IMR-90 (cell line): ENCODE data around the gene HSPA12A. TPM values are rescaled to one million over a fixed set of nuclear protein-coding genes. Genes with fewer than 3 reads are reported as not detected.

Experiments used
- ATAC-seq: fragments of 200-7000 bp; cut with Tn5 transposase; 2 replicates; pipeline ENCODE4 v1.9.1; 2020; ENCODE audit warnings: low read depth, mild to moderate bottlenecking, moderate library complexity
- BruUV-seq: library from RNA; stranded (reverse); fragments of 400-500 nt; replicated peaks from 2 replicates; lab custom pipeline; 2021; lab: Mats Ljungman, UMichigan
- CTCF ChIA-PET: fragments of 300-600 bp; formaldehyde crosslinking; extraction: SDS; loops from one replicate; lab custom pipeline; 2021; ENCODE audit warnings: antibody characterized with exemption; lab: Yijun Ruan, JAX
- POLR2A ChIA-PET: fragments of 300-600 bp; sonication (Branson Sonifier 250); formaldehyde crosslinking; loops from one replicate; lab custom pipeline; 2022; ENCODE audit warnings: antibody characterized with exemption; ENCODE audit not compliant: unreplicated experiment; lab: Charles Lee
- DNase-seq: peaks from one replicate; pipeline ENCODE4 v3.0.0; 2013
- H2AFZ ChIP-seq: replicated peaks from 2 replicates; pipeline ENCODE3; 2013; ENCODE audit warnings: low read length, mild to moderate bottlenecking; ENCODE audit not compliant: poor library complexity
- H2AK5ac ChIP-seq: 2 replicates; pipeline ENCODE4 v1.6.1; 2013; ENCODE audit warnings: low read depth, low read length, inconsistent platforms
- H2AK9ac ChIP-seq: replicated peaks from 2 replicates; pipeline ENCODE3; 2013; ENCODE audit warnings: mild to moderate bottlenecking, low read depth, low read length, moderate library complexity; ENCODE audit not compliant: poor library complexity
- H2BK120ac ChIP-seq: 2 replicates; pipeline ENCODE4 v1.6.1; 2013; ENCODE audit warnings: low read depth, low read length, inconsistent platforms
- H2BK15ac ChIP-seq: 3 replicates; pipeline ENCODE4 v1.6.1; 2013; ENCODE audit warnings: low read depth, low read length, inconsistent platforms
- H2BK20ac ChIP-seq: 2 replicates; pipeline ENCODE4 v1.6.1; 2013; ENCODE audit warnings: low read depth, mild to moderate bottlenecking, inconsistent platforms, low read length, moderate library complexity
- H2BK5ac ChIP-seq: 2 replicates; pipeline ENCODE4 v1.6.1; 2013; ENCODE audit warnings: mild to moderate bottlenecking, low read depth, low read length, inconsistent platforms; ENCODE audit not compliant: poor library complexity, severe bottlenecking
- H3K14ac ChIP-seq: replicated peaks from 2 replicates; pipeline ENCODE4 v1.6.1; 2013; ENCODE audit warnings: low read depth, low read length, inconsistent platforms
- H3K18ac ChIP-seq: 2 replicates; pipeline ENCODE4 v1.6.1; 2013; ENCODE audit warnings: low read depth, low read length, control low read depth
- H3K23ac ChIP-seq: 2 replicates; pipeline ENCODE4 v1.6.1; 2013; ENCODE audit warnings: low read depth, low read length, inconsistent platforms
- H3K27ac ChIP-seq: 2 replicates; pipeline ENCODE4 v1.5.1; 2013; ENCODE audit warnings: mild to moderate bottlenecking, control low read depth, low read length; ENCODE audit not compliant: insufficient read depth
- H3K27me3 ChIP-seq: 2 replicates; pipeline ENCODE4 v1.6.1; 2013; ENCODE audit warnings: low read length; ENCODE audit not compliant: control insufficient read depth, insufficient read depth
- H3K36me3 ChIP-seq: 2 replicates; pipeline ENCODE4 v1.6.1; 2013; ENCODE audit warnings: low read length, mixed read lengths; ENCODE audit not compliant: control insufficient read depth, insufficient read depth
- H3K4ac ChIP-seq: 2 replicates; pipeline ENCODE4 v1.6.1; 2013; ENCODE audit warnings: low read depth, low read length, inconsistent platforms
- H3K4me1 ChIP-seq: 2 replicates; pipeline ENCODE4 v1.6.1; 2013; ENCODE audit warnings: low read length, mixed read lengths; ENCODE audit not compliant: control insufficient read depth, insufficient read depth
- H3K4me2 ChIP-seq: 2 replicates; pipeline ENCODE4 v1.6.1; 2013; ENCODE audit warnings: low read depth, mild to moderate bottlenecking, control low read depth, low read length, moderate library complexity
- H3K4me3 ChIP-seq: 2 replicates; pipeline ENCODE4 v1.5.1; 2013; ENCODE audit warnings: low read depth, mild to moderate bottlenecking, control low read depth, low read length, moderate library complexity; ENCODE audit not compliant: insufficient read depth
- H3K56ac ChIP-seq: 2 replicates; pipeline ENCODE4 v1.6.1; 2013; ENCODE audit warnings: low read length, inconsistent platforms; ENCODE audit not compliant: insufficient read depth; ENCODE audit errors: extremely low read depth
- H3K79me1 ChIP-seq, 2 experiments: 2 replicates each; pipeline ENCODE4 v1.6.1; 2013; ENCODE audit warnings: low read length in 2 of 2, inconsistent platforms in 1 of 2, low read depth in 1 of 2
- H3K9ac ChIP-seq: 2 replicates; pipeline ENCODE4 v1.6.1; 2013; ENCODE audit warnings: low read depth, low read length, control low read depth
- H3K9me1 ChIP-seq: 2 replicates; pipeline ENCODE4 v1.6.1; 2013; ENCODE audit warnings: low read length, inconsistent platforms; ENCODE audit not compliant: insufficient read depth
- H3K9me3 ChIP-seq: 2 replicates; pipeline ENCODE4 v1.6.1; 2013; ENCODE audit warnings: low read length; ENCODE audit not compliant: control insufficient read depth, insufficient read depth
- H4K20me1 ChIP-seq: 2 replicates; pipeline ENCODE4 v1.6.1; 2013; ENCODE audit warnings: low read length, inconsistent platforms; ENCODE audit not compliant: insufficient read depth
- H4K5ac ChIP-seq: 2 replicates; pipeline ENCODE4 v1.6.1; 2013; ENCODE audit warnings: mild to moderate bottlenecking, low read depth, low read length, control low read depth
- H4K8ac ChIP-seq, 2 experiments: 2 replicates each; pipeline ENCODE4 v1.6.1; 2013; ENCODE audit warnings: low read depth in 2 of 2, low read length in 2 of 2, control low read depth in 1 of 2, inconsistent platforms in 1 of 2
- H4K91ac ChIP-seq: 2 replicates; pipeline ENCODE4 v1.6.1; 2013; ENCODE audit warnings: low read depth, low read length, inconsistent platforms; ENCODE audit not compliant: insufficient read depth
- BHLHE40 ChIP-seq: fragments of 150-350 bp; IDR thresholded peaks from 2 replicates; pipeline ENCODE4 v1.6.1; 2016; ENCODE audit warnings: mild to moderate bottlenecking, low read depth, low read length
- CEBPB ChIP-seq: IDR thresholded peaks from 2 replicates; pipeline ENCODE4 v1.6.1; 2012; ENCODE audit warnings: low read depth, low read length, improper control_type of control experiment
- CHD1 ChIP-seq: IDR thresholded peaks from 2 replicates; pipeline ENCODE4 v1.6.1; 2012; ENCODE audit warnings: low read depth, low read length, improper control_type of control experiment
- CTCF ChIP-seq: conservative IDR thresholded peaks from 2 replicates; pipeline ENCODE4 v1.5.1; 2012; ENCODE audit warnings: mild to moderate bottlenecking, low read depth, low read length, improper control_type of control experiment
- FOS ChIP-seq: fragments of 150-350 bp; IDR thresholded peaks from 2 replicates; pipeline ENCODE4 v1.6.1; 2016; ENCODE audit warnings: low read depth, low read length
- MAFK ChIP-seq: IDR thresholded peaks from 2 replicates; pipeline ENCODE4 v1.6.1; 2012; ENCODE audit warnings: low read depth, low read length, improper control_type of control experiment
- MXI1 ChIP-seq: IDR thresholded peaks from 2 replicates; pipeline ENCODE4 v1.6.1; 2012; ENCODE audit warnings: low read depth, mild to moderate bottlenecking, low read length, moderate library complexity, borderline replicate concordance
- NFE2L2 ChIP-seq: fragments of 150-350 bp; IDR thresholded peaks from 2 replicates; pipeline ENCODE4 v1.6.1; 2016; ENCODE audit warnings: low read depth, mild to moderate bottlenecking, low read length
- POLR2A ChIP-seq: IDR thresholded peaks from 2 replicates; pipeline ENCODE4 v1.6.1; 2012; ENCODE audit warnings: mild to moderate bottlenecking, low read depth, low read length
- RAD21 ChIP-seq: IDR thresholded peaks from 2 replicates; pipeline ENCODE4 v1.6.1; 2012; ENCODE audit warnings: low read length, improper control_type of control experiment
- RFX5 ChIP-seq: IDR thresholded peaks from 2 replicates; pipeline ENCODE4 v1.8.0; 2012; ENCODE audit warnings: low read depth, mild to moderate bottlenecking, low read length, moderate library complexity
- SMC3 ChIP-seq: fragments of 150-350 bp; IDR thresholded peaks from 2 replicates; pipeline ENCODE4 v1.6.1; 2016; ENCODE audit warnings: low read depth, mild to moderate bottlenecking, antibody characterized with exemption, low read length, moderate library complexity
- WGBS, 2 experiments: methylation state at CpG; one replicate each; pipeline versions ENCODE4 v1.1.5 to v1.1.7; 2013; ENCODE audit warnings: missing lambda C conversion rate in 2 of 2; ENCODE audit not compliant: insufficient read length in 1 of 2; ENCODE audit errors: extremely low coverage in 2 of 2; 5-methylcytosine and 5-hydroxymethylcytosine counted together
- dilution Hi-C: fragments of 300-500 bp; cut with HindIII; formaldehyde crosslinking; loops from one replicate; pipeline ENCODE4 v1.14.3; 2018; ENCODE audit warnings: low sequenced_read_pairs; ENCODE audit not compliant: unreplicated experiment
- in situ Hi-C: fragments of 300-500 bp; cut with MboI; formaldehyde crosslinking; loops from 3 replicates; pipeline ENCODE4 v1.14.3; 2019; ENCODE audit warnings: low sequenced_read_pairs, inconsistent platforms, mixed read lengths
- intact Hi-C: fragments of 100-400 bp; cut with micrococcal nuclease; formaldehyde crosslinking; loops from 2 replicates; pipeline ENCODE4 v1.10.0; 2022
- polyA plus RNA-seq, 3 experiments: library from polyadenylated mRNA; depleted of rRNA; stranded (reverse); fragments of >200 nt; gene quantifications; 2 replicates each; pipeline ENCODE4 v1.2.3, GENCODE V29; 2012; ENCODE audit warnings: low replicate concordance in 1 of 3
- total RNA-seq: library from RNA; depleted of rRNA; stranded (reverse); fragments of >200 nt; gene quantifications from 2 replicates; pipeline ENCODE4 v1.2.3, GENCODE V29; 2012

HSPA12A gene
- total and polyA plus RNA-seq, 2 of the 4 experiments (the other 2 are of a cell fraction) = 16.1 to 16.7 TPM

DNA sequence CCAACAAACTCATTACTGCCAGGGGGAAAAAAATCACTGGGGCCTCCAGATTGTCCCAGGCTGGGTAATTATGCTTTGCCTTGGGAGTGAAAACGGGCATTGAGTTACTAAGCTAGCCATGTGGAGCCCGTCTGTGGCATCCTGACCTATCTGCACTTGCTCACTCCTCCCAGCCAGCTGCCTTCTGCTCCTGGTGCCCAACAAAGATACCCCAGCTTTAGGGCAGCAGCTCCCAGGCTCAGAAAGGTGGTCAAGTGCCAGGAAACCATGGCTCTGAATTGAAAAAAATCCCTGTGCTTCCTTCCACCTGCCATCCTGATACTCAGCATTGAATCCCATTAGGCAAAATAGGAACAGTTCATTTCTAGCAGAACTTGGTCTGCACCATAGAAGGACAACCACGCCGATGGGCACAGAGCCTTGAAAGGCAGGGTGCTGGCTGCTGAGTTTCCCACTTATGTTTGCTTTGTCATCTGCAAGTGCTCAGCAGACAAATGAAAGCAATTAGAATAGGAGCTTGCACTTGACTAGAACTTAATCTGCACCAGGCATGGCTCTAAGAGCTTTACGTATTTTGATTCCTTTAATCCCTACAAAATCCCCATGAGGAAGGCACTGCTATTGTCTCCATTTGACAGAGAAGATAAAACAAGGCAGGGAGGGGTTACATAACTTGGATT is 42.8 kb downstream of the HSPA12A start:
- no peak overlapping the region for H2BK20ac ChIP-seq
- no peak overlapping the region for H4K91ac ChIP-seq
- H3K4me3 ChIP-seq = no peak overlapping the region
- TF ChIP-seq CTCF = no peak
- TF ChIP-seq MAFK = no peak
- no peak for TF ChIP-seq POLR2A
- no peak for TF ChIP-seq RAD21
- TF ChIP-seq BHLHE40 = no peak
- no peak for TF ChIP-seq CHD1
- TF ChIP-seq CEBPB = no peak
- TF ChIP-seq SMC3 = no peak
- TF ChIP-seq FOS = no peak
- no peak for TF ChIP-seq RFX5
- TF ChIP-seq NFE2L2 = no peak
- TF ChIP-seq MXI1 = no peak
- no CpG with 5 or more reads among the region's 5 CpGs for WGBS, 2 experiments
- no peaks in the 10 kb centered on the region for H3K27me3 ChIP-seq
- no peaks in the 10 kb centered on the region for H3K9me3 ChIP-seq
- ATAC-seq (no peak), DNase-seq (no peak)
- H2AK5ac ChIP-seq = no peak overlapping the region
- H3K56ac ChIP-seq = no peak overlapping the region
- H3K79me1 ChIP-seq = peaks cover 0 to 2% of the 10 kb centered on the region in 2 experiments; a peak in 1 of 4 replicates
- H2AK9ac ChIP-seq = no peak overlapping the region
- in situ Hi-C loops (no loop called here), intact Hi-C loops (no loop called here), dilution Hi-C loops (loop anchor here (25.0 kb wide), 1 partner anchor 88 kb away; no protein-coding TSS in a partner anchor)
- no peak overlapping the region for H2BK120ac ChIP-seq
- no peak overlapping the region for H2BK15ac ChIP-seq
- H2BK5ac ChIP-seq = no peak overlapping the region
- no peak overlapping the region for H3K18ac ChIP-seq
- H3K23ac ChIP-seq = no peak overlapping the region
- no peak overlapping the region for H2AFZ ChIP-seq
- H3K27ac ChIP-seq = no peak overlapping the region
- no peak overlapping the region for H3K4me2 ChIP-seq
- H3K4me1 ChIP-seq = peaks cover 1% of the 10 kb centered on the region; the same call in 1 of the 2 replicates
- H4K20me1 ChIP-seq = no peaks in the 10 kb centered on the region
- no peak overlapping the region for H4K5ac ChIP-seq
- H3K9me1 ChIP-seq = 0 out of 2 replicates have a peak, but pooled peaks cover 4% of the 10 kb centered on the region
- ChIA-PET POLR2A (no interaction called here), CTCF (no interaction called here)
- BruUV-seq = no TSS peak
- peaks cover 3% of the 10 kb centered on the region; the same call in 1 of the 2 replicates for H3K36me3 ChIP-seq
- no peak overlapping the region for H3K14ac ChIP-seq
- no peak overlapping the region for H3K4ac ChIP-seq
- no peak overlapping the region for H3K9ac ChIP-seq
- H4K8ac ChIP-seq = no peak overlapping the region
